HG02884 (cell line): ENCODE data around the gene RPS27L.
A peak's percentile ranks its signal among the peaks of the same experiment; 100 is the strongest.
"Not testable (repeated sequence)": the region's sequence is repeated elsewhere in the genome, so short reads cannot be mapped to it uniquely, and the experiment has no call there.

Experiments used
- ATAC-seq: cut with Tn5 transposase; IDR thresholded peaks from one replicate; pipeline ENCODE4 v1.9.1; 2021; ENCODE audit warnings: mild to moderate bottlenecking, moderate library complexity; ENCODE audit not compliant: unreplicated experiment

The RPS27L gene

GRCh38 chr15:63145426-63145825 lies 11.9 kb downstream of the RPS27L start:
- no peak for ATAC-seq

- no peak for ATAC-seq
These were observed 16.3 kb downstream of the RPS27L start for GRCh38 chr15:63140936-63141335.

- no peak for ATAC-seq
These were observed 20.5 kb downstream of the RPS27L start for GRCh38 chr15:63136742-63137141.

- ATAC-seq: no peak
These were observed 21.5 kb downstream of the RPS27L start for GRCh38 chr15:63135804-63136203.

GRCh38 chr15:63135281-63135680 lies 22.0 kb downstream of the RPS27L start:
- no peak for ATAC-seq

GRCh38 chr15:63134245-63134985 lies 22.9 kb downstream of the RPS27L start:
- no peak for ATAC-seq

GRCh38 chr15:63133786-63134185 lies 23.5 kb downstream of the RPS27L start:
- no peak for ATAC-seq

GRCh38 chr15:63126726-63127125 lies 30.6 kb downstream of the RPS27L start:
- no peak for ATAC-seq

- ATAC-seq: no peak
These were observed 32.8 kb downstream of the RPS27L start for GRCh38 chr15:63124506-63124905.

- ATAC-seq: peak; percentile 73
These were observed 35.0 kb downstream of the RPS27L start for GRCh38 chr15:63122002-63122875.

- peak; percentile 67 for ATAC-seq
These were observed 35.8 kb downstream of the RPS27L start, which contains the start of gene LACTB for GRCh38 chr15:63121382-63122001. Gene LACTB, plus strand, starts transcription at chr15:63121861. Its CDS starts 11 bp downstream, at chr15:63121872.

GRCh38 chr15:63118854-63119253 lies 38.4 kb downstream of the RPS27L start:
- ATAC-seq: no peak

GRCh38 chr15:63114465-63114864 lies 42.8 kb downstream of the RPS27L start:
- ATAC-seq: no peak

GRCh38 chr15:63112871-63113270 lies 44.4 kb downstream of the RPS27L start:
- ATAC-seq: no peak

GRCh38 chr15:63111481-63111880 lies 45.8 kb downstream of the RPS27L start:
- no peak for ATAC-seq

- ATAC-seq: no peak
These were observed 46.8 kb downstream of the RPS27L start for GRCh38 chr15:63110428-63111026.

- no peak for ATAC-seq
These were observed 47.4 kb downstream of the RPS27L start for GRCh38 chr15:63109920-63110319.

GRCh38 chr15:63109498-63109897 lies 47.8 kb downstream of the RPS27L start:
- ATAC-seq: no peak

GRCh38 chr15:63107895-63108546 lies 49.3 kb downstream of the RPS27L start:
- no peak for ATAC-seq

- ATAC-seq: not testable (repeated sequence)
These were observed 51.9 kb downstream of the RPS27L start for GRCh38 chr15:63105354-63105753.

GRCh38 chr15:63104727-63105126 lies 52.5 kb downstream of the RPS27L start:
- no peak for ATAC-seq
